ENCODE results near the gene MIPOL1.
"Not testable (repeated sequence)": the region's sequence is repeated elsewhere in the genome, so short reads cannot be mapped to it uniquely, and the experiment has no call there.

The MIPOL1 gene

GRCh38 chr14:37187840-37188577, 9.7 kb upstream of the MIPOL1 start:
- not testable (repeated sequence) for DNase-seq

- not testable (repeated sequence) for DNase-seq
Measured at GRCh38 chr14:37189733-37190132, 8.0 kb upstream of the MIPOL1 start.

GRCh38 chr14:37194698-37195097, 3.0 kb upstream of the MIPOL1 start:
- DNase-seq = no peak

- no peak for DNase-seq
Measured at GRCh38 chr14:37195327-37195726, 2.4 kb upstream of the MIPOL1 start.

GRCh38 chr14:37196604-37197420, 925 bp upstream of the MIPOL1 start:
- no peak for DNase-seq

GRCh38 chr14:37198273-37198598, 499 bp downstream of the MIPOL1 start:
- DNase-seq = no peak

- DNase-seq = no peak
Measured at GRCh38 chr14:37198907-37199306, 1.2 kb downstream of the MIPOL1 start.

GRCh38 chr14:37201724-37202123, 4.0 kb downstream of the MIPOL1 start:
- no peak for DNase-seq

- no peak for DNase-seq
Measured at GRCh38 chr14:37202265-37202664, 4.5 kb downstream of the MIPOL1 start.

- DNase-seq = no peak
Measured at GRCh38 chr14:37202812-37203211, 5.1 kb downstream of the MIPOL1 start.

GRCh38 chr14:37203423-37203822, 5.7 kb downstream of the MIPOL1 start:
- no peak for DNase-seq

GRCh38 chr14:37205623-37206605, 8.2 kb downstream of the MIPOL1 start:
- DNase-seq = not testable (repeated sequence)

GRCh38 chr14:37209617-37210016, 11.9 kb downstream of the MIPOL1 start:
- not testable (repeated sequence) for DNase-seq

- no peak for DNase-seq
Measured at GRCh38 chr14:37210448-37210847, 12.7 kb downstream of the MIPOL1 start.

GRCh38 chr14:37213016-37213415, 15.3 kb downstream of the MIPOL1 start:
- DNase-seq = no peak

GRCh38 chr14:37215345-37215744, 17.6 kb downstream of the MIPOL1 start:
- DNase-seq = no peak

- no peak for DNase-seq
Measured at GRCh38 chr14:37221073-37221472, 23.3 kb downstream of the MIPOL1 start.

GRCh38 chr14:37223947-37224474, 26.3 kb downstream of the MIPOL1 start:
- DNase-seq = no peak

- DNase-seq = not testable (repeated sequence)
Measured at GRCh38 chr14:37225668-37226067, 27.9 kb downstream of the MIPOL1 start.

- no peak for DNase-seq
Measured at GRCh38 chr14:37230551-37231194, 32.9 kb downstream of the MIPOL1 start.

- no peak for DNase-seq
Measured at GRCh38 chr14:37232907-37233481, 35.3 kb downstream of the MIPOL1 start.

- DNase-seq = no peak
Measured at GRCh38 chr14:37234222-37234621, 36.5 kb downstream of the MIPOL1 start.

Measured in effector CD4-positive, alpha-beta T cell (primary cell).